ENCODE data around the gene GBA2.

GBA2 gene

GRCh38 chr9:35730486-35730854, 18.6 kb downstream of the GBA2 start:
- H3K4me3 ChIP-seq (replicated peaks; ENCODE audit: insufficient read depth, low read length), result peak overlapping the region; percentile 83
- DNase-seq (ENCODE audit: low read depth in 1 of 2, low spot score in 1 of 2), result no peak
- TF ChIP-seq GABPA (IDR thresholded peaks at IDR 0.05; ENCODE audit: low read depth) (no peak), CTCF (IDR thresholded peaks at IDR 0.05; ENCODE audit: insufficient read depth, low read length) (no peak), SPI1 (IDR thresholded peaks at IDR 0.05; ENCODE audit: borderline replicate concordance, low read depth) (no peak), POLR2AphosphoS5 (IDR thresholded peaks at IDR 0.05; ENCODE audit: low read depth) (no peak)
- TF ChIP-seq, protein P1, sequence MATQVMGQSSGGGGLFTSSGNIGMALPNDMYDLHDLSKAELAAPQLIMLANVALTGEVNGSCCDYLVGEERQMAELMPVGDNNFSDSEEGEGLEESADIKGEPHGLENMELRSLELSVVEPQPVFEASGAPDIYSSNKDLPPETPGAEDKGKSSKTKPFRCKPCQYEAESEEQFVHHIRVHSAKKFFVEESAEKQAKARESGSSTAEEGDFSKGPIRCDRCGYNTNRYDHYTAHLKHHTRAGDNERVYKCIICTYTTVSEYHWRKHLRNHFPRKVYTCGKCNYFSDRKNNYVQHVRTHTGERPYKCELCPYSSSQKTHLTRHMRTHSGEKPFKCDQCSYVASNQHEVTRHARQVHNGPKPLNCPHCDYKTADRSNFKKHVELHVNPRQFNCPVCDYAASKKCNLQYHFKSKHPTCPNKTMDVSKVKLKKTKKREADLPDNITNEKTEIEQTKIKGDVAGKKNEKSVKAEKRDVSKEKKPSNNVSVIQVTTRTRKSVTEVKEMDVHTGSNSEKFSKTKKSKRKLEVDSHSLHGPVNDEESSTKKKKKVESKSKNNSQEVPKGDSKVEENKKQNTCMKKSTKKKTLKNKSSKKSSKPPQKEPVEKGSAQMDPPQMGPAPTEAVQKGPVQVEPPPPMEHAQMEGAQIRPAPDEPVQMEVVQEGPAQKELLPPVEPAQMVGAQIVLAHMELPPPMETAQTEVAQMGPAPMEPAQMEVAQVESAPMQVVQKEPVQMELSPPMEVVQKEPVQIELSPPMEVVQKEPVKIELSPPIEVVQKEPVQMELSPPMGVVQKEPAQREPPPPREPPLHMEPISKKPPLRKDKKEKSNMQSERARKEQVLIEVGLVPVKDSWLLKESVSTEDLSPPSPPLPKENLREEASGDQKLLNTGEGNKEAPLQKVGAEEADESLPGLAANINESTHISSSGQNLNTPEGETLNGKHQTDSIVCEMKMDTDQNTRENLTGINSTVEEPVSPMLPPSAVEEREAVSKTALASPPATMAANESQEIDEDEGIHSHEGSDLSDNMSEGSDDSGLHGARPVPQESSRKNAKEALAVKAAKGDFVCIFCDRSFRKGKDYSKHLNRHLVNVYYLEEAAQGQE (IDR thresholded peaks at IDR 0.05; ENCODE audit: insufficient replicate concordance, low read depth), result no peak
- no peaks in the 10 kb centered on the region for H3K27me3 ChIP-seq (ENCODE audit: insufficient read depth, poor library complexity, severe bottlenecking)
- H3K27ac ChIP-seq (replicated peaks), result peak overlapping the region; percentile 82

DNA sequence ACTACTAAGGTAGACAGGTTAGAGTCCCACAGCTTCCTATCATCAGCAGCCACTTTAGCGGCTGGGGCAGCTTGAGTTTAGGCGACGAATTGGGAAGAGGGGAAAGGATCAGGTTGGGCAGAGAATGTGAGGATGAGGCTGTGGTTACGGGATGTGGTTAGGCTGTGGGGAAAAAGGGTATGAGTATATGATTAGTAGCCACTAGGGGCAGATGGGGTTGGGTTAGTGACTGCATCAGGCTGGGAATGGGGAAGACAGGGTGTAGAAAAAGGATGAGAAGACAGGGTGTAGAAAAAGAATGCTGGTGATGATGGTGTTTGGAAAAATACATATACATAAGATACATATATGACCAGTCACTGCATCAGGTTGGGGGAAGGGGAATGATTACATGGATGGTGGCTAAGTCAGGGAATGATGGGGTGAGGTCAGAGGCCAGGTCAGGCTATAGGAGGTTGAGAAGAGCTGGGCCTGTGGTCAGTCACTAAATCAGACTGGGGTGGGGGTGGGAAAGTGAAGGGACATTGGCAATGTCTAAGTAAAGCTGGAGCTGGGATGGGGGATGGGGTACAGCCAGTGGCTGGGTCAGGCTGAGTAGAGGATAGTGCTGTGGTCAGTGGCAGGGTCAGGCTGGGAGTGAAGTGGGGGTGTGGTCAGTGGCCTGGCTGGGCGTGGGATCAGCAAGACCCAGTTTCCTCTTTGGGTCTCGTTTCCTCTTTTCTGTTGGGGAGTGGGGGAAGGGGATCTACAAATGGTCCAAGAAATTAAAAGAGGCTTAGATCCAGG, 19.1 kb downstream of the GBA2 start:
- DNase-seq (ENCODE audit: low read depth in 1 of 2, low spot score in 1 of 2), result peak; percentile 54 to 68
- Histone ChIP-seq H3K4me3 (replicated peaks; ENCODE audit: insufficient read depth, low read length) (peak overlapping the region; percentile 83), H3K27me3 (ENCODE audit: insufficient read depth, poor library complexity, severe bottlenecking) (no peaks in the 10 kb centered on the region), H3K27ac (replicated peaks) (peak overlapping the region; percentile 82)
- TF ChIP-seq, protein P1 (IDR thresholded peaks at IDR 0.05; ENCODE audit: insufficient replicate concordance, low read depth), result no peak
- TF ChIP-seq CTCF (IDR thresholded peaks at IDR 0.05; ENCODE audit: insufficient read depth, low read length) (peak; percentile 32), SPI1 (IDR thresholded peaks at IDR 0.05; ENCODE audit: borderline replicate concordance, low read depth) (peak; percentile 56; the same call in 1 of the 2 replicates)

DNA sequence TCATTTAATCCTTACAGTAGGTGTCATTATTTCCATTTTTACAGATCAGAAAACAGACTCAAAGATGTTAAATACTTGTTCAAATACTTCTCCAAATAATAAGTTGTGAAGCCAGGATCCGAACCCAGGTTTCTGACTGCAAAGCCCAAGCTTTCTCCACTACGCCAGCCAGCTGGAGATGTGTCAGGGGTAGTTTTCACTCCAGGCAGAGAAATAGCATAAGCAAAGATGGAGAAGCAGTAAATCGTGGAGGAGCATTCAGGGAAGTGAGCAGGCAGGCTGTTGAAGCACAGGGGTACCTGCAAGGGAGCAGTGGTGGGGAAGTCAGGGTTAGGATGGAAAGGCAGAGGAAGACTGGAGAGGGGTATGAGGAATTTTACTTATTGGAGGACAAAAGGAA, 19.9 kb downstream of the GBA2 start:
- TF ChIP-seq POLR2AphosphoS5 (IDR thresholded peaks at IDR 0.05; ENCODE audit: low read depth) (no peak), GABPA (IDR thresholded peaks at IDR 0.05; ENCODE audit: low read depth) (no peak), SPI1 (IDR thresholded peaks at IDR 0.05; ENCODE audit: borderline replicate concordance, low read depth) (no peak), CTCF (IDR thresholded peaks at IDR 0.05; ENCODE audit: insufficient read depth, low read length) (no peak)
- TF ChIP-seq, protein P1 (IDR thresholded peaks at IDR 0.05; ENCODE audit: insufficient replicate concordance, low read depth), result no peak
- Histone ChIP-seq H3K4me3 (replicated peaks; ENCODE audit: insufficient read depth, low read length) (peak overlapping the region; percentile 39), H3K27ac (replicated peaks) (peak overlapping the region; percentile 68; the same call in 1 of the 2 replicates), H3K27me3 (ENCODE audit: insufficient read depth, poor library complexity, severe bottlenecking) (no peaks in the 10 kb centered on the region)
- no peak for DNase-seq (ENCODE audit: low read depth in 1 of 2, low spot score in 1 of 2)
